22Rv1 (cell line): Measurements from ENCODE around the gene U2SURP.

Experiments used
- H3K27ac ChIP-seq: fragments of 450-650 bp; 2 replicates; pipeline ENCODE4 v1.5.1; 2017
- CTCF ChIP-seq: fragments of 450-650 bp; IDR thresholded peaks from 2 replicates; pipeline ENCODE4 v1.5.1; 2017; ENCODE audit warnings: mild to moderate bottlenecking
- ZFX ChIP-seq: fragments of 450-650 bp; IDR thresholded peaks from 2 replicates; pipeline ENCODE4 v1.6.1; 2017; ENCODE audit warnings: antibody characterized with exemption, borderline replicate concordance

U2SURP gene

GRCh38 chr3:143099210-143099609 is 97.8 kb downstream of the U2SURP start:
- TF ChIP-seq CTCF, result no peak
- TF ChIP-seq ZFX, result no peak
- no peak overlapping the region for H3K27ac ChIP-seq

GRCh38 chr3:143099690-143100089 is 98.3 kb downstream of the U2SURP start:
- no peak overlapping the region for H3K27ac ChIP-seq
- TF ChIP-seq ZFX, result no peak
- no peak for TF ChIP-seq CTCF

GRCh38 chr3:143100451-143100850 is 99.1 kb downstream of the U2SURP start:
- no peak overlapping the region for H3K27ac ChIP-seq
- TF ChIP-seq CTCF (no peak), ZFX (no peak)

- TF ChIP-seq ZFX, result no peak
- no peak for TF ChIP-seq CTCF
- no peak overlapping the region for H3K27ac ChIP-seq
These were observed 100.5 kb downstream of the U2SURP start for GRCh38 chr3:143101792-143102381.

GRCh38 chr3:143103652-143104051 is 102.3 kb downstream of the U2SURP start:
- H3K27ac ChIP-seq, result no peak overlapping the region
- no peak for TF ChIP-seq ZFX
- no peak for TF ChIP-seq CTCF

- no peak overlapping the region for H3K27ac ChIP-seq
- TF ChIP-seq ZFX (no peak), CTCF (no peak)
These were observed 103.8 kb downstream of the U2SURP start for GRCh38 chr3:143105170-143105569.

GRCh38 chr3:143109861-143110260 is 108.5 kb downstream of the U2SURP start:
- H3K27ac ChIP-seq, result no peak overlapping the region
- TF ChIP-seq ZFX (no peak), CTCF (no peak)
